Glomerular endothelial cell (primary cell): ENCODE data around the gene SCIMP. TPM values are rescaled to one million over a fixed set of nuclear protein-coding genes. Genes with fewer than 3 reads are reported as not detected.
"Not testable (repeated sequence)": the region's sequence is repeated elsewhere in the genome, so short reads cannot be mapped to it uniquely, and the experiment has no call there.

Experiments used
- DNase-seq: peaks from one replicate; pipeline ENCODE4 v3.0.0-alpha.2; 2011; ENCODE audit warnings: low read depth, low spot score; ENCODE audit errors: extremely low read depth
- total RNA-seq: library from RNA; depleted of rRNA; stranded (reverse); fragments of >200 nt; gene quantifications from 2 replicates; pipeline ENCODE4 v1.2.3, GENCODE V29; 2015

Gene SCIMP
- total RNA-seq, 1 donor from 2014 or later, result not detected

GRCh38 chr17:5238333-5238732 is 3.7 kb upstream of the SCIMP start:
- DNase-seq, result no peak

- peak; percentile 31 for DNase-seq
These were observed 2.9 kb upstream of the SCIMP start for GRCh38 chr17:5237541-5238016.

- DNase-seq, result no peak
These were observed 2.4 kb upstream of the SCIMP start for GRCh38 chr17:5236938-5237540.

- not testable (repeated sequence) for DNase-seq
These were observed 1.2 kb downstream of the SCIMP start for GRCh38 chr17:5233492-5233891.

GRCh38 chr17:5226940-5227878 is 7.5 kb downstream of the SCIMP start:
- DNase-seq, result no peak

- no peak for DNase-seq
These were observed 8.8 kb downstream of the SCIMP start for GRCh38 chr17:5225668-5226457.

GRCh38 chr17:5221912-5222311 is 12.7 kb downstream of the SCIMP start:
- DNase-seq, result not testable (repeated sequence)

GRCh38 chr17:5220074-5220473 is 14.6 kb downstream of the SCIMP start:
- DNase-seq, result no peak

- DNase-seq, result no peak
These were observed 15.1 kb downstream of the SCIMP start for GRCh38 chr17:5219536-5219935.

- not testable (repeated sequence) for DNase-seq
These were observed 17.1 kb downstream of the SCIMP start for GRCh38 chr17:5217562-5217961.

- DNase-seq, result no peak
These were observed 23.2 kb downstream of the SCIMP start for GRCh38 chr17:5211458-5211857.

- no peak for DNase-seq
These were observed 23.9 kb downstream of the SCIMP start for GRCh38 chr17:5210614-5211252.

- no peak for DNase-seq
These were observed 24.6 kb downstream of the SCIMP start for GRCh38 chr17:5210091-5210490.

- DNase-seq, result no peak
These were observed 25.3 kb downstream of the SCIMP start for GRCh38 chr17:5209396-5209795.

GRCh38 chr17:5203908-5204294 is 30.8 kb downstream of the SCIMP start:
- DNase-seq, result no peak

- DNase-seq, result no peak
These were observed 31.3 kb downstream of the SCIMP start for GRCh38 chr17:5203178-5203907.

GRCh38 chr17:5201011-5201410 is 33.6 kb downstream of the SCIMP start:
- no peak for DNase-seq

GRCh38 chr17:5200360-5200759 is 34.3 kb downstream of the SCIMP start:
- no peak for DNase-seq

GRCh38 chr17:5198472-5198871 is 36.2 kb downstream of the SCIMP start:
- no peak for DNase-seq

- DNase-seq, result no peak
These were observed 40.3 kb downstream of the SCIMP start for GRCh38 chr17:5194346-5194745.
